Loucy (cell line): ENCODE results near the gene PRKCE.

ENCODE experiments used
- H2AFZ ChIP-seq: fragments of 200-600 bp; sonication (generic); 2 replicates; pipeline ENCODE4 v1.6.0; 2016; ENCODE audit warnings: antibody characterized with exemption, mild to moderate bottlenecking, low read length, moderate library complexity
- H3F3A ChIP-seq: fragments of 200-600 bp; 2 replicates; pipeline ENCODE4 v1.6.0; 2016; ENCODE audit warnings: antibody characterized with exemption, low read depth, mild to moderate bottlenecking
- H3K27me3 ChIP-seq: fragments of 200-600 bp; sonication (generic); 2 replicates; pipeline ENCODE4 v1.6.1; 2014; ENCODE audit warnings: low read length, mild to moderate bottlenecking; ENCODE audit not compliant: insufficient read depth, poor library complexity, severe bottlenecking
- H3K36me3 ChIP-seq: fragments of 200-600 bp; sonication (generic); 2 replicates; pipeline ENCODE4 v1.6.1; 2016; ENCODE audit warnings: low read length; ENCODE audit not compliant: insufficient read depth
- H3K4me1 ChIP-seq: fragments of 200-600 bp; sonication (generic); 2 replicates; pipeline ENCODE4 v1.5.1; 2014; ENCODE audit warnings: low read length, mild to moderate bottlenecking; ENCODE audit not compliant: insufficient read depth, poor library complexity, severe bottlenecking
- H3K4me2 ChIP-seq: fragments of 200-600 bp; sonication (generic); 2 replicates; pipeline ENCODE4 v1.6.0; 2014; ENCODE audit warnings: antibody characterized with exemption, low read length, low read depth, mild to moderate bottlenecking; ENCODE audit not compliant: poor library complexity, severe bottlenecking
- H3K4me3 ChIP-seq: fragments of 200-600 bp; sonication (generic); 2 replicates; pipeline ENCODE4 v1.5.1; 2014; ENCODE audit warnings: low read length, mild to moderate bottlenecking, mixed read lengths; ENCODE audit not compliant: poor library complexity, severe bottlenecking
- H3K79me2 ChIP-seq: fragments of 200-600 bp; sonication (generic); 2 replicates; pipeline ENCODE4 v1.6.1; 2014; ENCODE audit warnings: low read length; ENCODE audit not compliant: insufficient read depth
- H3K9ac ChIP-seq: fragments of 200-600 bp; sonication (generic); 2 replicates; pipeline ENCODE4 v1.6.0; 2014; ENCODE audit warnings: mild to moderate bottlenecking, low read depth, low read length, moderate library complexity; ENCODE audit not compliant: poor library complexity, severe bottlenecking
- H3K9me2 ChIP-seq: fragments of 200-600 bp; sonication (generic); replicated peaks from 2 replicates; pipeline ENCODE4 v1.6.1; 2016; ENCODE audit warnings: low read depth, low read length, mixed read lengths
- H3K9me3 ChIP-seq: fragments of 200-600 bp; sonication (generic); 2 replicates; pipeline ENCODE4 v1.6.1; 2014; ENCODE audit warnings: mild to moderate bottlenecking, antibody characterized with exemption, low read length, low read depth; ENCODE audit not compliant: insufficient read depth
- H4K20me1 ChIP-seq: fragments of 200-600 bp; sonication (generic); 2 replicates; pipeline ENCODE4 v1.6.0; 2014; ENCODE audit warnings: antibody characterized with exemption, low read length, mild to moderate bottlenecking; ENCODE audit not compliant: insufficient read depth, poor library complexity, severe bottlenecking
- EZH2phosphoT487 ChIP-seq: fragments of 200-600 bp; IDR thresholded peaks from 2 replicates; pipeline ENCODE4 v1.6.1; 2018; ENCODE audit warnings: antibody characterized with exemption, mild to moderate bottlenecking, moderate library complexity, borderline replicate concordance
- TF ChIP-seq, protein P1 (sequence below): fragments of 200-600 bp; sonication (generic); conservative IDR thresholded peaks from 2 replicates; pipeline ENCODE4 v1.5.1; 2014; ENCODE audit warnings: mild to moderate bottlenecking, antibody characterized with exemption, low read length

PRKCE gene

DNA sequence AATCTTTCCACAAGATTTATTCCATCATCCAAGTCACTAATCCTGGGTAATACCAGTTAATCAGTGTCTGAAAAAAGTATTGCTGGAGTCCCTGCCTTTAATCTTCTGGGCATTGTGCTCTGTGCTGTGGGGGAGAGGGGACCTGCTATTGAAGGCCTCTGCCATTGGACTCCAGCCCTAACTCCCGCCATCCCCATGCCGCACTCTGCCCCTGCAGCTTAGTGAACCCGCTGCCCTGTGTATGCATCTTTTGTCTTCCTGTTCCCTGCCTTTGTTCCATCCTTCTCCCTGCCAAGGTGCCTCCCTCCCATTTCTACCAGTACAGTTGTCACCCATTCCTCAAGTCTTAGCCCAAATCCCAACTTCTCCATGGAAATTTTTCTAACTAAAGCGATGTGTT lies 532.0 kb downstream of the PRKCE start:
- Histone ChIP-seq H3K36me3 (peaks cover 15% of the 10 kb centered on the region; the same call in 1 of the 2 replicates), H3K9ac (no peak overlapping the region), H3K79me2 (no peaks in the 10 kb centered on the region), H3F3A (no peaks in the 10 kb centered on the region; the same call in 1 of the 2 replicates), H3K9me3 (no peaks in the 10 kb centered on the region), H2AFZ (no peak overlapping the region), H3K9me2 (no peaks in the 10 kb centered on the region), H4K20me1 (no peaks in the 10 kb centered on the region), H3K4me3 (no peak overlapping the region), H3K27me3 (no peaks in the 10 kb centered on the region), H3K4me2 (no peak overlapping the region), H3K4me1 (peaks cover 25% of the 10 kb centered on the region)
- no peak for TF ChIP-seq EZH2phosphoT487
- TF ChIP-seq, protein P1, sequence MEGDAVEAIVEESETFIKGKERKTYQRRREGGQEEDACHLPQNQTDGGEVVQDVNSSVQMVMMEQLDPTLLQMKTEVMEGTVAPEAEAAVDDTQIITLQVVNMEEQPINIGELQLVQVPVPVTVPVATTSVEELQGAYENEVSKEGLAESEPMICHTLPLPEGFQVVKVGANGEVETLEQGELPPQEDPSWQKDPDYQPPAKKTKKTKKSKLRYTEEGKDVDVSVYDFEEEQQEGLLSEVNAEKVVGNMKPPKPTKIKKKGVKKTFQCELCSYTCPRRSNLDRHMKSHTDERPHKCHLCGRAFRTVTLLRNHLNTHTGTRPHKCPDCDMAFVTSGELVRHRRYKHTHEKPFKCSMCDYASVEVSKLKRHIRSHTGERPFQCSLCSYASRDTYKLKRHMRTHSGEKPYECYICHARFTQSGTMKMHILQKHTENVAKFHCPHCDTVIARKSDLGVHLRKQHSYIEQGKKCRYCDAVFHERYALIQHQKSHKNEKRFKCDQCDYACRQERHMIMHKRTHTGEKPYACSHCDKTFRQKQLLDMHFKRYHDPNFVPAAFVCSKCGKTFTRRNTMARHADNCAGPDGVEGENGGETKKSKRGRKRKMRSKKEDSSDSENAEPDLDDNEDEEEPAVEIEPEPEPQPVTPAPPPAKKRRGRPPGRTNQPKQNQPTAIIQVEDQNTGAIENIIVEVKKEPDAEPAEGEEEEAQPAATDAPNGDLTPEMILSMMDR: no peak

DNA sequence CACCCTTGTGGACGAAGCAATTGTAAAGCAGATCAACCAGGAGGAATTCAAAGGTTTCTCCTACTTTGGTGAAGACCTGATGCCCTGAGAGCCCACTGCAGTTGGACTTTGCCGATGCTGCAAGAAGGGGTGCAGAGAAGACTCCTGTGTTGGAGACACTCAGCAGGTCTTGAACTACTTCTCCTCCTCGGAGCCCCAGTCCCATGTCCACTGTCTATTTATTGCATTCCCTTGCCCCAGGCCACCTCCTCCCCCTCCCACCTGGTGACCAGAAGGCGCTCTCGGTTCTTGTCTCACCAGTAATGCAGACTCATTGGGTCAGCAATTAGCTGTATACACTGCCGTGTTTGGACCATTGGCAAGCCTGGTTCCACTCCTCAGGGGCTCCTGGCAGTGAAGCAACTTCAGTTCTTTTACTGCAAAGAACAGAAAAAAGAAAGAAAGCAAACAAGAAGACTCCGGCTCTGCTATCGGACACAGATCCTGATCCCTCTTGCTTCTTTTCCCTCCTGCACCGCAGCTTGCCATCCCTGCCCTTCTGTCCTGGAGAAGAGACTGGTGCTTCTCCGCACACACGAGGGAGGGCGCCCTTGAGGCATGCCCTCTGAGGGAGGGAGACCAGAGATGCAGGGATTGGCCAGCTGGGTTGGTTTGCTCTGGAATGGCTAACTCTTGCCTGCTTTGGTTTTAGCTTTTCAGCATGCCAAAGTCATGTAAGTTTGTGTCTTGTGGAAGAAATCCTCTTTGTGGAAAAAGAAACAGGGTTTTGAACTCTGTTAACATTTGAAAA lies 533.5 kb downstream of the PRKCE start:
- H3K4me1 ChIP-seq: peaks cover 14% of the 10 kb centered on the region
- no peaks in the 10 kb centered on the region for H3K9me3 ChIP-seq
- no peaks in the 10 kb centered on the region; the same call in 1 of the 2 replicates for H3F3A ChIP-seq
- H2AFZ ChIP-seq: no peak overlapping the region
- peaks cover 15% of the 10 kb centered on the region; the same call in 1 of the 2 replicates for H3K36me3 ChIP-seq
- H3K4me3 ChIP-seq: no peak overlapping the region
- no peaks in the 10 kb centered on the region for H3K79me2 ChIP-seq
- H3K9me2 ChIP-seq: no peaks in the 10 kb centered on the region
- TF ChIP-seq, protein P1: peak; percentile 47; the same call in 1 of the 2 replicates
- no peak for TF ChIP-seq EZH2phosphoT487
- no peaks in the 10 kb centered on the region for H3K27me3 ChIP-seq
- H3K4me2 ChIP-seq: no peak overlapping the region
- no peaks in the 10 kb centered on the region for H4K20me1 ChIP-seq
- H3K9ac ChIP-seq: no peak overlapping the region

DNA sequence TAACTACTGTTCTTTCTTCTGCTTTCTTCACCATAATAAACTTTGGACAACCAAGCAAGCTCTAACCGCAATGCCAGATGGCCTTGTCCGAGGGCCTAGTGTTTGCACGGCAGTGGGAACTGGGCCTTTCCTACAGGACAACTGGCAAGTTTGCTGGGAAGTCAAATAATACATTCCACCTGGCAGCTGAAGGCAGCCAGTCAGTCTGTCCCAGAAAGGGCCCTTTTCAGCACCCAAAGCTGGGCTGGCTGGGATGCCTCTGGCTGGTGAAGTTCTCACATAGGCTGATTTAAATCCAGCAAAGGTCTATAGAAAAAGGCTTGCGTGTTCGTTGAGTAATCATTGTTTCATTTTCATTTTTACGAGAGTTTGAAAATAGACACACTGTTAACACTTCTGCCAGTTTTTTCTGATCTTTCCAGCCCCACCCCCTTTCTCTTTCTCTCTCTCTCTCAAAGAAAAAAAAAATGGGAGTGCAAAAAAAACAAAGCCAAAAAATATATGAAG lies 535.7 kb downstream of the PRKCE start:
- H3K36me3 ChIP-seq: peaks cover 15% of the 10 kb centered on the region; the same call in 1 of the 2 replicates
- H4K20me1 ChIP-seq: no peaks in the 10 kb centered on the region
- H3K9me3 ChIP-seq: no peaks in the 10 kb centered on the region
- H3K9ac ChIP-seq: peak overlapping the region; percentile 49
- peaks cover 14% of the 10 kb centered on the region for H3K4me1 ChIP-seq
- H3K4me2 ChIP-seq: peak overlapping the region; percentile 59
- no peaks in the 10 kb centered on the region; the same call in 1 of the 2 replicates for H3F3A ChIP-seq
- no peaks in the 10 kb centered on the region for H3K79me2 ChIP-seq
- H3K27me3 ChIP-seq: no peaks in the 10 kb centered on the region
- peak overlapping the region; percentile 43 for H3K4me3 ChIP-seq
- TF ChIP-seq, protein P1: no peak
- no peak for TF ChIP-seq EZH2phosphoT487
- 0 out of 2 replicates have a peak overlapping the region, but pooled peaks have one; percentile 37 for H2AFZ ChIP-seq
- no peaks in the 10 kb centered on the region for H3K9me2 ChIP-seq
